GM20000 (cell line): ENCODE results near the gene TNFAIP2.

Experiments used
- DNase-seq: peaks from one replicate; pipeline ENCODE4 v3.0.0; 2012; ENCODE audit warnings: low spot score
- CTCF ChIP-seq: IDR thresholded peaks from 2 replicates; pipeline ENCODE4 v1.5.1; 2012; ENCODE audit warnings: mild to moderate bottlenecking, control low read depth; ENCODE audit errors: extremely low read depth, missing control alignments

TNFAIP2 gene

GRCh38 chr14:103101257-103101962 is 21.9 kb upstream of the TNFAIP2 start:
- no peak for DNase-seq
- TF ChIP-seq CTCF = no peak

GRCh38 chr14:103101963-103102688 is 21.1 kb upstream of the TNFAIP2 start:
- no peak for TF ChIP-seq CTCF
- DNase-seq = no peak

GRCh38 chr14:103102689-103103260 is 20.5 kb upstream of the TNFAIP2 start:
- TF ChIP-seq CTCF = no peak
- DNase-seq = no peak

GRCh38 chr14:103103461-103104388 is 19.5 kb upstream of the TNFAIP2 start:
- no peak for DNase-seq
- TF ChIP-seq CTCF = no peak

- DNase-seq = no peak
- no peak for TF ChIP-seq CTCF
Measured at GRCh38 chr14:103104389-103104653, 18.9 kb upstream of the TNFAIP2 start.

GRCh38 chr14:103104654-103105452 is 18.4 kb upstream of the TNFAIP2 start:
- TF ChIP-seq CTCF = peak; percentile 98
- peak; percentile 91 for DNase-seq
